GM12892 (cell line): ENCODE measurements around the gene ULBP3.

Experiments used
- POLR2A ChIP-seq: IDR thresholded peaks from 2 replicates; pipeline ENCODE4 v1.6.1; 2011; ENCODE audit warnings: low read depth, low read length, control low read depth
- POLR2AphosphoS5 ChIP-seq: IDR thresholded peaks from 2 replicates; pipeline ENCODE4 v1.6.1; 2011; ENCODE audit warnings: low read depth, low read length, control low read depth
- TAF1 ChIP-seq: IDR thresholded peaks from 2 replicates; pipeline ENCODE4 v1.6.1; 2011; ENCODE audit warnings: low read depth, mild to moderate bottlenecking, control low read depth, low read length, borderline replicate concordance

- no peak for TF ChIP-seq POLR2A
- no peak for TF ChIP-seq POLR2AphosphoS5
- TF ChIP-seq TAF1: no peak
Measured at GRCh38 chr6:150102750-150103270, 33.9 kb upstream of the ULBP3 start.
